Epithelial cell of esophagus (primary cell): ENCODE results near the gene AGBL1.

Experiments
- DNase-seq: peaks from one replicate; pipeline ENCODE4 v3.0.0; 2010; ENCODE audit warnings: low read depth
- H3K4me3 ChIP-seq: 2 replicates; pipeline ENCODE4 v1.5.1; 2011; ENCODE audit warnings: mild to moderate bottlenecking, low read length, control low read depth
- TF ChIP-seq, protein P1 (sequence below): IDR thresholded peaks from 2 replicates; pipeline ENCODE4 v1.5.1; 2011; ENCODE audit warnings: low read depth, mild to moderate bottlenecking, low read length, control low read depth, inconsistent platforms; ENCODE audit not compliant: insufficient read depth; ENCODE audit errors: missing control alignments

The AGBL1 gene

DNA sequence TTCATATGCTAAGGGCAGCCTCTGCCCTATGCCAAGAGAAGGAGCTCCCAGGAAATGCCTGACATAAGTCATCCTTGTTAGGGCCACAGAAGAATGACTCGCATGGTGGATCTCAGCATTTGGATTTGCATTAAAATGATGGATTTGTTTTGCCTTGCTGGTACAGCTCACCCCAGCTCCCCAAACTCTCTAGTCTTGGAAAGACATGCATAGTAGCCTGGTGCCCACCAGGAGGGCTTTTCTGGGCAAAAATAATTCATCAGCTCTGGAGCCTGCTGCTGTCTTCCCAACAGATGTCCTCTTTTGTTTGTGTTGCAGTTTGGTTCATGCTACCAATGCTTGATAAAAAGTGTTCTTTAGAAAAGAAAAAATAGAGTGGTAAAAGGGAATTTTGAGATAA, 833.0 kb downstream of the AGBL1 start:
- TF ChIP-seq, protein P1, sequence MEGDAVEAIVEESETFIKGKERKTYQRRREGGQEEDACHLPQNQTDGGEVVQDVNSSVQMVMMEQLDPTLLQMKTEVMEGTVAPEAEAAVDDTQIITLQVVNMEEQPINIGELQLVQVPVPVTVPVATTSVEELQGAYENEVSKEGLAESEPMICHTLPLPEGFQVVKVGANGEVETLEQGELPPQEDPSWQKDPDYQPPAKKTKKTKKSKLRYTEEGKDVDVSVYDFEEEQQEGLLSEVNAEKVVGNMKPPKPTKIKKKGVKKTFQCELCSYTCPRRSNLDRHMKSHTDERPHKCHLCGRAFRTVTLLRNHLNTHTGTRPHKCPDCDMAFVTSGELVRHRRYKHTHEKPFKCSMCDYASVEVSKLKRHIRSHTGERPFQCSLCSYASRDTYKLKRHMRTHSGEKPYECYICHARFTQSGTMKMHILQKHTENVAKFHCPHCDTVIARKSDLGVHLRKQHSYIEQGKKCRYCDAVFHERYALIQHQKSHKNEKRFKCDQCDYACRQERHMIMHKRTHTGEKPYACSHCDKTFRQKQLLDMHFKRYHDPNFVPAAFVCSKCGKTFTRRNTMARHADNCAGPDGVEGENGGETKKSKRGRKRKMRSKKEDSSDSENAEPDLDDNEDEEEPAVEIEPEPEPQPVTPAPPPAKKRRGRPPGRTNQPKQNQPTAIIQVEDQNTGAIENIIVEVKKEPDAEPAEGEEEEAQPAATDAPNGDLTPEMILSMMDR, result no peak
- H3K4me3 ChIP-seq, result no peak overlapping the region
- DNase-seq, result peak; percentile 14

DNA sequence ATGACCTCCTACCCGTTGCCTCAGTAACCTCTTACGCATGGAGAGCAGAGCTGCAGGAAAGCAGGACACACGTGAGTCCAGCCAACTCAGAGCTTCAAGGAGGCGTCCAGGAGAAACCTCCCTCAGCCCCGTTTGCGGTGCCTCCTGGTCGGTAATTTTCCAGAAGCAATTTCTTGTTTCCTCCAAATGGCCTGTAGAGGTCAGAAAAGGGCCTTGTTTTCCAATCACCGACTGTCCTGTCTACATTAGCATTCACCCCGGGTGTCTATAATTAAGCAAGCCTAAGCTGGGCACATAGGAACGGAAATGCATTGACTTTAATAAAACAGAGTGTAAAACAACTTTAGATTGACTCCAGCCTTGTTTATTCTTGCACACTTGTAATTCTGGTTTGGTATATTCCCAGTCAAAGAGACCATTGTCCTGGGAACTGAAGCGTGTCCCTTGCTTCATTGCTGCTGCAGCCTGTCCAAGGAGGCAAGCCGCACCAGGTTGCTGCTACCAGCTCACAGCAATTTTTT, 836.2 kb downstream of the AGBL1 start:
- peak; percentile 70 for DNase-seq
- TF ChIP-seq, protein P1, result peak; percentile 53

DNA sequence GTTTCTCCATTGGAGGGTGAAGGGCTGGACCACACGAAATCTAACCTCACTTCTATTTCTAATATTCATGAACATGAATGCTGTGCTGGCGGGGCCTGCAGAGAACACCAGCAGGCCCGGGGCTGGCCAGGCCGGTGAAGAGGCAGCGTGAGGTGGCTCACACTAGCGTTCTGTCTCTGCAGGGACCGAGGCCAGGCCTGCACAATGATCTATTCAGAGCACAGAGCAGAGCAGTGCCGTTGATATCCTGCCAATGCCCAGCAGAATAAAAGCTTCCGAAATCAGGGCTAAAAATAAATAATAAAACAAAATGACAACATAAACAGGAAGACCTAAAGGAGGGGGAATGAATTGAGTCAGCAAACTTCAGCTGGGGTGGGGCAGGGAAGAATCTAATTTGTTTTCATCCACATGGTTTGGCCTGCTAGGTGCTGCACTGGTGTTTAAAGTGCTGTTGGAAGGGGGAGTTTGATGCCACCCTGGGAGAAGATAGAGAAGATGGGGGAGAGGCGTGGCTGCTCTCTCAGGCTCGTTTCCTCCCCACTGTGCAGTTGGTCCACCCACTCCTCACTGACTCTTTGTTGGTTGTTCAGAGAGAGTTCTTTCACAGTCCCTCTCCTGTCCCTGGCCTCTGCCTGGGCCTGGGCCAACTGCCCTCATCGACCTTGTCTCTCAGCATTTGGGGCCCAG, 837.1 kb downstream of the AGBL1 start:
- TF ChIP-seq, protein P1, result no peak
- DNase-seq, result no peak
- no peak overlapping the region for H3K4me3 ChIP-seq

More for the DNA sequence above, 836.2 kb downstream of the AGBL1 start:
- H3K4me3 ChIP-seq, result no peak overlapping the region

DNA sequence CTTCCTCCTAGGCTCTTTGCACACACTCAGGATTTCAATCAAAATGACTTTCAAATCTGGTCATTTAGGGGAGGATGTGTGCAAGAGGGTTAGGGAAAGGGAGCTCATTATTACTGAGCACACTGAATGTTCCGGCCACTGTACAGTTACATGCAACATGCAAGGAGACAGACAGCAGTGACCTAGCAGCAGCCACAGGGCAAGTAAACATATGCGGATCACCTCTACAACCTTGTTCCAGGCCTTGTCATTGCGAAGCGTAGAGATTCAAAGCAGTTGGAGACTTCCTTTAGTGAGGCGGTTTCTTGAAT, 837.6 kb downstream of the AGBL1 start:
- no peak overlapping the region for H3K4me3 ChIP-seq
- TF ChIP-seq, protein P1, result no peak
- DNase-seq, result no peak

DNA sequence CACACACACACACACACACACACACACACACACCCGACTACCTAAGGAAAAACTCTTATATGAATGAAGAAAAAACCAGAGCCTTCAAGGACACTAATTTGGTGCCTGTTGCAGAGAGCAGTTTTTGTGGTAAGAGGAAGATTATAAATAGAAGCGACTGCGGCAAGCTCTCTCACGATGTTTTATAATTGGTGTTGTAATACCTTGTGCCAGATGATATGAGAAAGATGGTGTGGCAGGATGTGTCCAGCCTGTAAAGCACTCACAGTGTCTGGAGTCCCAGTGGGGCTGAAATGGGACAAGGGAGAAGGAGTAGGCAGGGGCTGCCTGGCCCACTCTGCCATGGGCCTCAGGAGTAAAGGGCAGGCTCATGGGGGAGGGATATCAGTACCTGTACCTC, 839.9 kb downstream of the AGBL1 start:
- DNase-seq, result no peak
- no peak overlapping the region for H3K4me3 ChIP-seq
- TF ChIP-seq, protein P1, result no peak

DNA sequence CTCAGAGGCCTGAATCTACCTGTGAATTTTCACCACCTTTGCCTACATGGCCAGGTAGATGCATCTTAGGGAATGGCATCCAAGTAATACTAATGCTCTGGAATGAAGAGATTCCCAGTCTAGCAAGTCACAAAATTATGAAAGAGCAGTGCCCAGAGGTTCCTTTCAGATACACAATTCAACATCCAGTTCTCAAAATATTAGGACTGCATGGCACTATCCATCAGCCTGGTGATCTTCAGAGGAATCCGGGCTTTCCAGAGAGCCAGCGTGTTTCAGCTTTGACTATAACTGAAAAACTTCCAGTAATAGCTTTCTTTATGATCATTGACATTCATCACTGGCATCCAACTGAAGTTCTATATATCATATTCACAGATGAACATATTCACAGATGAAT, 849.8 kb downstream of the AGBL1 start:
- TF ChIP-seq, protein P1, result no peak
- no peak for DNase-seq
- H3K4me3 ChIP-seq, result no peak overlapping the region

DNA sequence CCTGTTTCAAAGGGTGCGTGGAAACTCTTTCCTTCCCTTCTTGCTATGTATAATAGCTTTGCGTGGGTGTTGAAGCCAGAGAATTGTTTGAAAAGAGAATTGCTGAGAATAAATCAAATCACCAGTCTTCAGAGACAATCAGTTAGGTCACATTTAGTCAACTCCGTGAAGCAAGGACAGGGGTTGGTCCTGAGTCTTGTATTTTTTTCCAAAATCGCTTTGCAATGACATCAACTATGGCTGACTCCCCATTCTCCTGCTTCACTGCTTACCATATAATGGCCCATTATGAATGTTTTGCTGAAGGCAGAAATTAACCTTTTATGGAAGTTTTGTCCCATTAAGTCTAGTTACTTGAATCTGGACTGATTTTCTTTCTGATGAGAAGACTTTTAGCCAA, 852.8 kb downstream of the AGBL1 start:
- DNase-seq, result no peak
- TF ChIP-seq, protein P1, result no peak
- H3K4me3 ChIP-seq, result no peak overlapping the region
